ENCODE measurements around the gene KLHL36. TPM values are rescaled to one million over a fixed set of nuclear protein-coding genes. Genes with fewer than 3 reads are reported as not detected.

Gene KLHL36
- total RNA-seq, 1 donor from 2014 or later: 78.5 TPM

DNA sequence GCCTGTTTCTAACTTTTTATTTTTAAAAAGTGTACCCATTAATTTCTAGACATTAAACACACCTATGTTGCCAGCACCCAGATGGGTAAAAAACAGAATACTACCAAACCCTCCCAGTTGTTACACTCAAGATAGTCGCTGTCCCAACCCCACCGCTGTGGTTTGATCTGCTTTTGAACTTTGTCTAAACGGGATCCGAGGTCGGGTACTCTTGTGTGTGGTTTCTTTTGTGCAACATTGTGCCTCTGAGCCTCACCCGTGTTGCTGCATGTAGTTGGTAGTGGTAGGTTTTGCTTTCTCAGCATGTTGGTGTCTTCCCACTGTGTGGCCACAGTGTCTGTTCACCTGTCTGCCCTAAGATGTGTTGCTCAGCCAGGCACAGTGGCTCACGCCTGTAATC, 4.3 kb downstream of the KLHL36 start:
- TF ChIP-seq, protein P1, sequence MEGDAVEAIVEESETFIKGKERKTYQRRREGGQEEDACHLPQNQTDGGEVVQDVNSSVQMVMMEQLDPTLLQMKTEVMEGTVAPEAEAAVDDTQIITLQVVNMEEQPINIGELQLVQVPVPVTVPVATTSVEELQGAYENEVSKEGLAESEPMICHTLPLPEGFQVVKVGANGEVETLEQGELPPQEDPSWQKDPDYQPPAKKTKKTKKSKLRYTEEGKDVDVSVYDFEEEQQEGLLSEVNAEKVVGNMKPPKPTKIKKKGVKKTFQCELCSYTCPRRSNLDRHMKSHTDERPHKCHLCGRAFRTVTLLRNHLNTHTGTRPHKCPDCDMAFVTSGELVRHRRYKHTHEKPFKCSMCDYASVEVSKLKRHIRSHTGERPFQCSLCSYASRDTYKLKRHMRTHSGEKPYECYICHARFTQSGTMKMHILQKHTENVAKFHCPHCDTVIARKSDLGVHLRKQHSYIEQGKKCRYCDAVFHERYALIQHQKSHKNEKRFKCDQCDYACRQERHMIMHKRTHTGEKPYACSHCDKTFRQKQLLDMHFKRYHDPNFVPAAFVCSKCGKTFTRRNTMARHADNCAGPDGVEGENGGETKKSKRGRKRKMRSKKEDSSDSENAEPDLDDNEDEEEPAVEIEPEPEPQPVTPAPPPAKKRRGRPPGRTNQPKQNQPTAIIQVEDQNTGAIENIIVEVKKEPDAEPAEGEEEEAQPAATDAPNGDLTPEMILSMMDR (IDR thresholded peaks at IDR 0.05; ENCODE audit: insufficient read depth, low read length, poor library complexity, severe bottlenecking): no peak
- H3K27me3 ChIP-seq (ENCODE audit: control insufficient read depth, insufficient read depth, low read length): no peaks in the 10 kb centered on the region
- H3K4me3 ChIP-seq (ENCODE audit: low read depth, low read length): no peak overlapping the region
- no peak for DNase-seq (ENCODE audit: low read depth)
- H3K36me3 ChIP-seq (ENCODE audit: control insufficient read depth, insufficient read depth, low read length): peaks cover 4% of the 10 kb centered on the region

DNA sequence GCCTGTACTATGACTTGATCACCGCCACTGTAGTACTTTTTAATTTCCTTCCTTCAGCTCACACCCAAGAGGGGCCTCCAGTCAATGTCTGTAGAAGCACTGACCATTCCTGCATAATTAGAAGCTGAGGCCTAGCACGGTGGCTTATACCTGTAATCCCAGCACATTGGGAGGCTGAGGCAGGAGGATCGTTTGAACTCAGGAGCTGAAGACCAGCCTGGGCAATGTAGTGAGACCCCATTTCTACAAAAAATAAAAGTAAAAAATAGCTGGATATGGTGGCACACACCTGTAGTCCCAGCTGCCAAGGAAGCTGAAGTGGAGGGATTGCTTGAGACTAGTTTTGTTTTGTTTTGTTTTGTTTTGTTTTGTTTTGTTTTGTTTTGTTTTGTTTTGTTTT, 5.9 kb downstream of the KLHL36 start:
- DNase-seq (ENCODE audit: low read depth): no peak
- peaks cover 4% of the 10 kb centered on the region for H3K36me3 ChIP-seq (ENCODE audit: control insufficient read depth, insufficient read depth, low read length)
- TF ChIP-seq, protein P1 (IDR thresholded peaks at IDR 0.05; ENCODE audit: insufficient read depth, low read length, poor library complexity, severe bottlenecking): no peak
- no peak overlapping the region for H3K4me3 ChIP-seq (ENCODE audit: low read depth, low read length)
- no peaks in the 10 kb centered on the region for H3K27me3 ChIP-seq (ENCODE audit: control insufficient read depth, insufficient read depth, low read length)

DNA sequence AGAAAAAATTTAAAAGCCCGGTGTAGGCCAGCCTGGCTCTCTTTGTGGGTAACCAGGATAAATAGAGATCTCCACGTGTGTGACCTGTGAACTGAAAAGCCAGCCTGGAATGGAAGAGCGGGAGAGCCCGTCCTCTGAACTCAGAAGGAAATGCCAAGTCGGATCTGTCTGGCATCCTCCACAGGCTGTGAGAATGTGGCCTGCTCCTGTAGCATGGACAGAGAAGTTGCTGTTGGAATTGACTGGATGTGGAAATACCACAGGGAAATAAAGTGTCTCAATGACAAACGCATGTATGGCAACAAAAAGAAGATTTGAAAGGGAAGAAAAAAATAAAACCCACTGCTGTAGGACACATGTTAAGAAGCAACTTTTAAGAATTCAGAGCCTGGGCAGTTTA, 6.7 kb downstream of the KLHL36 start:
- DNase-seq (ENCODE audit: low read depth): no peak
- H3K4me3 ChIP-seq (ENCODE audit: low read depth, low read length): no peak overlapping the region
- TF ChIP-seq, protein P1 (IDR thresholded peaks at IDR 0.05; ENCODE audit: insufficient read depth, low read length, poor library complexity, severe bottlenecking): no peak
- H3K36me3 ChIP-seq (ENCODE audit: control insufficient read depth, insufficient read depth, low read length): peaks cover 4% of the 10 kb centered on the region
- no peaks in the 10 kb centered on the region for H3K27me3 ChIP-seq (ENCODE audit: control insufficient read depth, insufficient read depth, low read length)

DNA sequence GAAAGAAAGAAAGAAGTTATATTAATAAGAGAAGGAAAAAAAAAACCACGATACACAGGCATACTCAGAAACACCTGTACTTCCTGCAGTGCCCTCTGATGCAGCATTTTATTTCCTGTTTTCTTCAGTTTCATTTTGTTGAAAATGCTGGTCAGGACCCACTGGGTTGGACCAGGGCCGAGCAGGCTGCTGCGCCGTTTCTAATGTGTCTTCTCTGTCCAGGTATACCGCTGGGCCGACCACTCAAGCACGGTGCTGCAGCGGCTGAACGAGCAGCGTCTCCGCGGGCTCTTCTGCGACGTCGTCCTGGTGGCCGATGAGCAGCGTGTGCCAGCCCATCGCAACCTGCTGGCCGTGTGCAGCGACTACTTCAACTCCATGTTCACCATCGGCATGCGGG, 8.3 kb downstream of the KLHL36 start:
- H3K27me3 ChIP-seq (ENCODE audit: control insufficient read depth, insufficient read depth, low read length): no peaks in the 10 kb centered on the region
- H3K4me3 ChIP-seq (ENCODE audit: low read depth, low read length): no peak overlapping the region
- no peak for DNase-seq (ENCODE audit: low read depth)
- TF ChIP-seq, protein P1 (IDR thresholded peaks at IDR 0.05; ENCODE audit: insufficient read depth, low read length, poor library complexity, severe bottlenecking): no peak
- H3K36me3 ChIP-seq (ENCODE audit: control insufficient read depth, insufficient read depth, low read length): peaks cover 5% of the 10 kb centered on the region

DNA sequence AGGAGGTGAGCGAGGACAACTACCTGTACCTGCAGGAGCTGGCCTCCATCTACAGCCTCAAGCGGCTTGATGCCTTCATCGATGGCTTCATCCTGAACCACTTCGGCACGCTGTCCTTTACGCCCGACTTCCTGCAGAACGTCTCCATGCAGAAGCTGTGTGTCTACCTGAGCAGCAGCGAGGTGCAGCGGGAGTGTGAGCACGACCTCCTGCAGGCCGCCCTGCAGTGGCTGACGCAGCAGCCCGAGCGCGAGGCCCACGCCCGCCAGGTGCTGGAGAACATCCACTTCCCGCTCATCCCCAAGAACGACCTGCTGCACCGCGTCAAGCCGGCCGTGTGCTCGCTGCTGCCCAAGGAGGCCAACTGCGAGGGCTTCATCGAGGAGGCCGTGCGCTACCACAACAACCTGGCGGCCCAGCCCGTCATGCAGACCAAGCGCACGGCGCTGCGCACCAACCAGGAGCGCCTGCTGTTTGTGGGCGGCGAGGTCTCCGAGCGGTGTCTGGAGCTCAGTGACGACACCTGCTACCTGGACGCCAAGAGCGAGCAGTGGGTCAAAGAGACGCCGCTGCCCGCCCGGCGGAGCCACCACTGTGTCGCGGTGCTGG, 9.0 kb downstream of the KLHL36 start:
- Histone ChIP-seq H3K4me3 (ENCODE audit: low read depth, low read length) (no peak overlapping the region), H3K27me3 (ENCODE audit: control insufficient read depth, insufficient read depth, low read length) (no peaks in the 10 kb centered on the region), H3K36me3 (ENCODE audit: control insufficient read depth, insufficient read depth, low read length) (peaks cover 5% of the 10 kb centered on the region)
- TF ChIP-seq, protein P1 (IDR thresholded peaks at IDR 0.05; ENCODE audit: insufficient read depth, low read length, poor library complexity, severe bottlenecking): no peak
- DNase-seq (ENCODE audit: low read depth): no peak

DNA sequence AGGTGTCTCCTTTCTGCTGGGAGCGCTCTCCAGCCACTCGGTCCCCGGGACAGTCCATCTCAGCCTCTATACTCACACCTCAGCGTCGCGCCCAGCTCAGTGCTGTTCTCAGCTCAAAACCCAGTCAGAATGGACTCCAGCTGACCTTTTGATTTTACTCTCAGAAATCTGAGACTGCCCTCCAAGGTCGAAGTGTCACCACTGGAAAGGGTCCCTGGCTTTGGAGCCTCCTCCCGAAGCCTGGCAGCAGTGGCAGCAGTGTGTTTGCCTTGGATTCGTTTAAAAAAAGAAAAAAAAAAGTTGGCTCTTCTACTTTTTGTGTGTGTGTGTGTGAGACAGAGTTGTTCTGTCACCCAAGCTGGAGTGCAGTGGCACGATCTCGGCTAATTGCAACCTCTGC, 10.4 kb downstream of the KLHL36 start:
- H3K27me3 ChIP-seq (ENCODE audit: control insufficient read depth, insufficient read depth, low read length): no peaks in the 10 kb centered on the region
- TF ChIP-seq, protein P1 (IDR thresholded peaks at IDR 0.05; ENCODE audit: insufficient read depth, low read length, poor library complexity, severe bottlenecking): no peak
- H3K36me3 ChIP-seq (ENCODE audit: control insufficient read depth, insufficient read depth, low read length): peaks cover 3% of the 10 kb centered on the region
- no peak overlapping the region for H3K4me3 ChIP-seq (ENCODE audit: low read depth, low read length)
- no peak for DNase-seq (ENCODE audit: low read depth)

Data from kidney epithelial cell (primary cell).